Naive thymus-derived CD8-positive, alpha-beta T cell (primary cell): ENCODE results near the gene FAF1. TPM values are rescaled to one million over a fixed set of nuclear protein-coding genes. Genes with fewer than 3 reads are reported as not detected.

ENCODE experiments used
- ATAC-seq, 2 donors: fragments of 150-1000 bp; cut with Tn5 transposase in 1 of 2; sonication (Bioruptor Pico), chemical (Tn5 transposase) in 1 of 2; 1 replicate in 1 of 2; 2 replicates in 1 of 2; pipeline ENCODE4 v1.10.0; 2021; ENCODE audit warnings: mild to moderate bottlenecking in 2 of 2, moderate library complexity in 2 of 2
- POLR2A ChIA-PET: fragments of 350-600 bp; sonication (Branson Sonifier 250); formaldehyde crosslinking; loops from one replicate; lab custom pipeline; 2021; ENCODE audit warnings: antibody characterized with exemption; lab: Charles Lee
- DNase-seq, 10 donors: peaks; one replicate each; pipeline versions ENCODE4 v3.0.0 to v3.0.0-alpha.2; 2020 to 2022
- H3K27ac Mint-ChIP-seq, 10 donors: one replicate each; pipeline ENCODE4 v1.8.0; 2020 to 2022; ENCODE audit warnings: mild to moderate bottlenecking in 10 of 10, mixed read lengths in 10 of 10, moderate library complexity in 4 of 10, inconsistent platforms in 1 of 10
- H3K27me3 Mint-ChIP-seq, 5 donors: one replicate each; pipeline ENCODE4 v1.8.0; 2021 to 2022; ENCODE audit warnings: mixed read lengths in 5 of 5
- H3K36me3 Mint-ChIP-seq, 3 donors: one replicate each; pipeline ENCODE4 v1.8.0; 2020 to 2022; ENCODE audit warnings: mixed read lengths in 3 of 3, mild to moderate bottlenecking in 2 of 3, inconsistent platforms in 1 of 3
- H3K4me1 Mint-ChIP-seq, 4 donors: one replicate each; pipeline ENCODE4 v1.8.0; 2021 to 2022; ENCODE audit warnings: mixed read lengths in 4 of 4
- H3K4me3 Mint-ChIP-seq, 10 donors: one replicate each; pipeline ENCODE4 v1.8.0; 2020 to 2022; ENCODE audit warnings: mild to moderate bottlenecking in 10 of 10, mixed read lengths in 10 of 10, moderate library complexity in 6 of 10, inconsistent platforms in 1 of 10
- H3K9me3 Mint-ChIP-seq, 9 donors: one replicate each; pipeline ENCODE4 v1.8.0; 2020 to 2022; ENCODE audit warnings: mixed read lengths in 9 of 9, mild to moderate bottlenecking in 3 of 9, inconsistent platforms in 1 of 9, moderate library complexity in 1 of 9
- polyA plus RNA-seq, 3 donors: library from polyadenylated mRNA; unstranded; fragments of 300-500 nt; fragmentation: Illumina TruSeq; gene quantifications; one replicate each; pipeline ENCODE4 v1.2.3, GENCODE V29; 2021
- total RNA-seq, 8 experiments: library from RNA in 2 of 8; stranded (reverse) in 2 of 8; gene quantifications; one replicate each; pipeline ENCODE4 v1.2.3 and lab custom pipeline; 2021 to 2026

Gene FAF1
- total and polyA plus RNA-seq, 5 experiments from 2014 or later, result 46.2 to 64.5 (median 48.2) TPM

- Mint-ChIP-seq H3K4me1 (no peaks in the 10 kb centered on the region), H3K36me3 (no peaks in the 10 kb centered on the region), H3K27ac (no peak overlapping the region), H3K27me3 (peaks cover 0 to 11% (median 3%) of the 10 kb centered on the region in 5 donors), H3K4me3 (no peak overlapping the region), H3K9me3 (no peaks in the 10 kb centered on the region)
- DNase-seq (no peak), ATAC-seq (no peak)
- POLR2A ChIA-PET, result no interaction called here
These were observed 29.6 kb upstream of the FAF1 start for GRCh38 chr1:50989694-50990093.

GRCh38 chr1:50986653-50987052, 26.6 kb upstream of the FAF1 start:
- DNase-seq (no peak), ATAC-seq (no peak)
- POLR2A ChIA-PET, result interaction anchor here (0.7 kb wide), 1 partner anchor 285 kb away, joined by 4 read pairs; no protein-coding TSS in a partner anchor
- no peaks in the 10 kb centered on the region for H3K4me1 Mint-ChIP-seq
- no peaks in the 10 kb centered on the region for H3K9me3 Mint-ChIP-seq
- H3K27ac Mint-ChIP-seq, result no peak overlapping the region
- H3K4me3 Mint-ChIP-seq, result no peak overlapping the region
- peaks cover 0 to 8% (median 2%) of the 10 kb centered on the region in 5 donors for H3K27me3 Mint-ChIP-seq
- H3K36me3 Mint-ChIP-seq, result no peaks in the 10 kb centered on the region

DNA sequence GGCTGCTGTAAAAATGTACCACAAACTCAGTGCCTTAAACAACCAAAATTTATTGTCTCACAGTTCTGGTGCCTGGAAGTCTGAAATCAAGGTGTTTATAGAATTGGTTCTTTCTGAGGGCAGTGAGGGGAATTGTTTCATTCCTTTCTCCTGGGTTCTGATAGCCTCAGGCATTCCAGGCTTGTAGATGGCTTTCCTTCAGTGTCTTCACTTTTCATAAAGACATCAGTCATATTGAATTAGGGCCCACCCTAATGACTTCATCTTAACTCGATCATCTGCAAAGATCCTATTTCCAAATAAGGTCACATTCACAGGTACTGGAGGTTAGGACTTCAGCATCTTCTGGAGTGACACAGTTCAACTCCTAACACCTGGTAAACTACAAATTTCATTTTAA, 25.0 kb upstream of the FAF1 start:
- no peaks in the 10 kb centered on the region for H3K9me3 Mint-ChIP-seq
- H3K4me1 Mint-ChIP-seq, result no peaks in the 10 kb centered on the region
- H3K36me3 Mint-ChIP-seq, result no peaks in the 10 kb centered on the region
- H3K4me3 Mint-ChIP-seq, result no peak overlapping the region
- no peak overlapping the region for H3K27ac Mint-ChIP-seq
- peaks cover 0 to 10% (median 2%) of the 10 kb centered on the region in 5 donors for H3K27me3 Mint-ChIP-seq
- ATAC-seq (no peak), DNase-seq (no peak)
- POLR2A ChIA-PET, result no interaction called here

DNA sequence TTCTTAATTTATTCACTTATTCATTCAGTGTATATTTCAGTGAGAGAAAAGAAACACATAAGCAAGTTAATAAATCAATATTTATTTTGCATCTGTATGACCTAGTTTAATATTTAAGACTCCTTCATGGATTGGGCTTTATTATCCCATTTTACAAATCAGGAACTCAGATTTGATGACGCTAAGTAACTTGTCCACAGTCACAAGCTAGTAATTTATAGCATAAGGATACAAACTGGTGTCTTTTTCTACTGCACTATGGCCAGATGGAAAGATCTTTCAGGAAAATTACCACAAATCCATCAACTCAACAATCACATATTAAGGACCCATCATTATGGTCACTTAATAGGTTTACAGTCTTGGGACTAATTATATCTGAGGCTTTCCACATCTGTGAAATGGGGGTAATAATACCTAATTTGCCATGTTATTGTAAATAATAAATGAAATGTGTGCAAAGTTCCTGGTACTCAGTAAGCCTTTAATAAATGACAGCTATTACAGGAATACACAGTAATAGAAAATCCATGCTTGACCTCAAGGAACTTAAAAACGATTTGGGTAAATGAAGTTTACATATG, 23.2 kb upstream of the FAF1 start:
- POLR2A ChIA-PET, result no interaction called here
- H3K36me3 Mint-ChIP-seq, result no peaks in the 10 kb centered on the region

DNA sequence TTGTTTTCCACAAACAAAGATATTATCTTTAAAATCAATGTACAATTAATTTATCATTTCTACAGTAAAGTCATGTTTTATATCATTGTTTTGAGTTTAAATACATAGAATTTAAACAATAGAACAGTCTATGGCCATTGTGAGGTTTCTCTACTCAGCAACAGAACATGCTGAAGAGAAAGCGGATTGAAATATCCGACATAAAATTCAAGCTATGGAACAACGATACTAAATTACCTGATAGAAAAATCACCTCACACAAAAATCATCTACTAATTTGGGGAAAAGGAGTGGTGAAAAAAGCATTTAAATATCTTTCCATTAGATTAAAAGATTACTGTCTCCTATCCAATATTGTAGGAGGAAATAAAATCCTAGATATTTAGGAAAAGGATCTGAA, 22.5 kb upstream of the FAF1 start:
- Mint-ChIP-seq H3K27ac (no peak overlapping the region), H3K36me3 (no peaks in the 10 kb centered on the region), H3K27me3 (peaks cover 0 to 15% (median 10%) of the 10 kb centered on the region in 5 donors), H3K4me1 (peaks cover 5 to 12% (median 9%) of the 10 kb centered on the region in 4 donors), H3K9me3 (no peaks in the 10 kb centered on the region), H3K4me3 (no peak overlapping the region)
- no peak for ATAC-seq
- no peak for DNase-seq
- POLR2A ChIA-PET, result no interaction called here

More for the DNA sequence above, 23.2 kb upstream of the FAF1 start:
- peaks cover 5 to 11% (median 9%) of the 10 kb centered on the region in 4 donors for H3K4me1 Mint-ChIP-seq
- H3K9me3 Mint-ChIP-seq, result no peaks in the 10 kb centered on the region
- H3K4me3 Mint-ChIP-seq, result no peak overlapping the region
- ATAC-seq, result no peak
- no peak overlapping the region for H3K27ac Mint-ChIP-seq
- DNase-seq, result no peak
- peaks cover 0 to 19% (median 10%) of the 10 kb centered on the region in 5 donors for H3K27me3 Mint-ChIP-seq

DNA sequence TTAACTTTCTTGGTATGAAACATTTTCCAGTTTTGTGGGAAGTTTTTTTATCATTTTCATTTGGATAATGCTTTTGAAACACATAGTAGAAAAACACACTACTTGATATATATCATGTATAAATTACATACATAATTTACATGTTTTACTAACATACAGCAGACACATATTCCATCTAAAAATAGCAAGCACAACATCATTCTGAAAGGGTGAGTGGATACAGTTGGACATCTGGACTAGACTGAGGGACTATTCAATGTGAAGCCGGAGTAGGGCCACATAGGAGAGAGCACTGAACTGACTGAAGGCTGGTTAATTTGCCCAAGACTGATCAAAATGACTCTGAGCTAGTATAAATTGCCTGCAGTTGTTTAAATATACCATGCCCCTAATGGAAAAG, 21.7 kb upstream of the FAF1 start:
- H3K4me3 Mint-ChIP-seq, result no peak overlapping the region

DNA sequence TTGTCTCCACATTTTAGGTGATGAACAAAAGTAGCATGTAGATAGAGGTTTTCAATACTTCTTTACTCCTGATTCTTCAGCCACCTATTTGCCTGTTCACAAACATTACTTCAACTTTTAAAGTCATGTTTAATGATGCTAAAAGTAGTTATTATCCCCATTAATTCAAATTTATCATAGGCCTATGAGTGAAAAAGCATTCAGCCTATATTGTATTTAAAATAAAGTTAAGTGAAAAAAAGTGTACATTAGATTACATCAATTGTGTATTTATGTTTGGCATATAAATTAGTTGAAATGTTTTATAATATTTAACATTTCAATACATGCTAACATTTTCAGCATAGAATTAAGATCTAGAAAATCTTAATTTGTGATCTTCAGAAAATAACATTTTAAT, 20.4 kb upstream of the FAF1 start:
- ATAC-seq (no peak), DNase-seq (no peak)
- Mint-ChIP-seq H3K4me3 (no peak overlapping the region), H3K4me1 (peaks cover 10 to 23% (median 18%) of the 10 kb centered on the region in 4 donors), H3K36me3 (no peaks in the 10 kb centered on the region), H3K27ac (no peak overlapping the region), H3K9me3 (no peaks in the 10 kb centered on the region), H3K27me3 (peaks cover 9 to 21% (median 14%) of the 10 kb centered on the region in 5 donors)
- POLR2A ChIA-PET, result no interaction called here

More for the DNA sequence above, 21.7 kb upstream of the FAF1 start:
- no peaks in the 10 kb centered on the region for H3K36me3 Mint-ChIP-seq
- POLR2A ChIA-PET, result no interaction called here
- no peak overlapping the region for H3K27ac Mint-ChIP-seq
- ATAC-seq (no peak), DNase-seq (no peak)
- H3K27me3 Mint-ChIP-seq, result peaks cover 2 to 16% (median 12%) of the 10 kb centered on the region in 5 donors
- H3K9me3 Mint-ChIP-seq, result no peaks in the 10 kb centered on the region
- peaks cover 9 to 18% (median 12%) of the 10 kb centered on the region in 4 donors for H3K4me1 Mint-ChIP-seq

DNA sequence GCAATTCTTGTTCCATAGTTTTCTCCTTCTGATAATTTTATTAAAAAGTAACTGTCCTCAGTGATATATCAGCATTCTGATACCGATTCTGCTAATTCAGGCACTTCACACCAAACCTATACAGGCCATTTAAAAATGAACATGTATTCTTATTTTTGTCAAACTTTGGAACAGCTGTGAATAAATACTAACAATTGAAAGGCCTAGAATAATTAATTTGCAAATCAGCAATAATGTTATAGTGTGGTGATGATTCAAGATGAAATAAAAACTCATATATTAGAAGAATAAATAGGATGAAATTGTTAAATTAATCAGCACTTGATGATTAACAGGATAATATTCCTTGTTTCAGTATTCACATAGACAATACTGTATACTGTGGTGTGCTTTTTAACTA, 19.9 kb upstream of the FAF1 start:
- DNase-seq, result no peak
- Mint-ChIP-seq H3K4me1 (peaks cover 10 to 23% (median 18%) of the 10 kb centered on the region in 4 donors), H3K27me3 (peaks cover 9 to 24% (median 14%) of the 10 kb centered on the region in 5 donors), H3K27ac (no peak overlapping the region), H3K36me3 (no peaks in the 10 kb centered on the region), H3K4me3 (no peak overlapping the region), H3K9me3 (no peaks in the 10 kb centered on the region)
- ATAC-seq, result no peak
- POLR2A ChIA-PET, result interaction anchor here (1.3 to 4.1 kb wide), 2 partner anchors 11 to 20 kb away, joined by 5 to 30 read pairs; partner anchors contain the start of genes CDKN2C and FAF1

DNA sequence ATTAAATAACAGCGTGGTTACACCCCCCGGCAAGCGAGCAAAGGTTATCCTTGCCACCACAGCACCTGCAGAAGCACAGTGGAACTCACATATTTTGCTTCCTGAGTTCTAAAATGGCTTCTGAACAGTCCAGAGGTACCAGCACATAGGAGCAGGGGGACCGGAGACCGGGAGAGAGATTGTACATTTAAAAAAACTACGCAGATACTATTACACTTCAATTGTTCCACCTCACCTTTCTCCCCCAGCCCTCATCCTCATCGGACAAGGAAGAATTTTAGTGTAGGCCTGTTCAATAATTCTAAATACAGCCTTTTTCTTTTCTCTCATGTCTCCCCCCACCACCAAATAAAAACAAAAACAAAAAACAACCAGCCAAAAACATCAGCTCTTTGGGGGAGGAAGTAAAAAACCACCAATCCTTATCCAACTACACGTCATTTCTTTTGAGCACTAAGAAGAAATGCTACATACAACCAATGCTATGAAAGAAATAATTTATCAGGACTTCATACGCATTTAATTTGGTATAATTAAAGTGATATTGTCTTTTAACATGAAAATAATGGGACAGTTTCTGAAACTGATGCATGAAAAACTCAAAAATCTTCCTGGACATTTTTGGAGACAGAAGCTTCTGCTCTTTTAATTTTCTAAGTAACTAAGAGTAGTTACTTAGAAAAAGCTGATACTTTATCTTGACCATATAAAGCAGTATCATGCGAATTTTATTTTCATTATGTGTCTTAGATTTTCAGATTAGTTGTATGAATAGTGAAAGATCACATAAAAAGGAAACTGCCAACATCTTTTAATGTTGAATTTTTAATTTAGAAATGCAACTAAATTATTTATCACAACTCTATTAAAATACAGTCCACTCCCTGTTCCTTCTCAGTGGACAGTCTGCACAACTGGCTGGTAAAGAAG, 19.1 kb upstream of the FAF1 start:
- Mint-ChIP-seq H3K36me3 (no peaks in the 10 kb centered on the region), H3K4me3 (peak overlapping the region; percentile 77 to 92 (median 86))

DNA sequence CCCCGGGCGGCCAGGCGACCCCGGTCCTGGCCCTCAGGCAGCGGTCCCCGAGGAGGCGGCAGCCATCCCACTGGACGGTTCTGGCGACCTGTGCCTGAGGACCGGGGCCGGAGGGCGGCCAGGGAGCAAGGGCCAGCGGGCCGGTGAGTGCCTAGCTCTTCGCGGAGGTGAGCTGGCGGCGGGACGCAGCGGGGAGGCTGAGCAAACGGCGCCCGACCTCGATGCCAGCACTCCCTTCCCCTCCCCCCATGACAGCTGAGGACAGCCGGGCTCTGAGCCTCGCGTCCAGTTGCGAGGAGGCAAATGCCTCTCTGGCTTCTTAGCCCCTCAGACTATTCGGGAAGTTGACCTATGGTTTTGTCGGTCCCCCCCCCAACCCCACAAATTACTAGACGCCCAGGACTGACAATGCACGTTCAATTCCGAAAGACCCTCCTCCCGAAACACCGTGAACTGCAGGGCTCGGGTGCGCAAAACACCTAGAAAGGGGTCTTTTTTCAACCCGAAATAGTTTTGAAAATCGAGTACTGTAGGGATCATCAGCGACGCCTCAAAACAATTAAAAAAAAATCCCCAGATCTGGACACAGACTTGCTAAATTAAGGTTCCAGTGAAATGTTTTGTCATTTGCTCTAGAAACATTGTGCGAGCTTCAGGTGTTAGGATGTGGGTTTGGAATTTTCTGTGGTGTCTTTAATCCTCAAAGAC, 18.2 kb upstream of the FAF1 start:
- POLR2A ChIA-PET, result interaction anchor here (1.3 to 4.1 kb wide), 3 partner anchors 10 to 18 kb away, joined by 5 to 30 read pairs (median 11); partner anchors contain the start of genes CDKN2C and FAF1
- H3K27me3 Mint-ChIP-seq, result peaks cover 14 to 27% (median 26%) of the 10 kb centered on the region in 5 donors
- H3K4me1 Mint-ChIP-seq, result peaks cover 10 to 23% (median 18%) of the 10 kb centered on the region in 4 donors
- peak overlapping the region; percentile 77 to 92 (median 86) for H3K4me3 Mint-ChIP-seq
- no peaks in the 10 kb centered on the region for H3K36me3 Mint-ChIP-seq
- peak in 6 of 10 donors; percentile 13 to 48 (median 24) for DNase-seq
- ATAC-seq, result peak; percentile 36 to 52
- peak overlapping the region; percentile 4 to 90 (median 58) for H3K27ac Mint-ChIP-seq
- H3K9me3 Mint-ChIP-seq, result no peaks in the 10 kb centered on the region

More for the DNA sequence above, 19.1 kb upstream of the FAF1 start:
- H3K4me1 Mint-ChIP-seq, result peaks cover 10 to 23% (median 18%) of the 10 kb centered on the region in 4 donors
- H3K27ac Mint-ChIP-seq, result peak overlapping the region; percentile 4 to 90 (median 58)
- ATAC-seq (peak; percentile 45 to 72), DNase-seq (peak in 2 of 10 donors; percentile 9 to 21)
- POLR2A ChIA-PET, result interaction anchor here (1.3 to 4.1 kb wide), 2 partner anchors 10 to 19 kb away, joined by 5 to 30 read pairs; partner anchors contain the start of genes CDKN2C and FAF1
- peaks cover 14 to 27% (median 18%) of the 10 kb centered on the region in 5 donors for H3K27me3 Mint-ChIP-seq
- H3K9me3 Mint-ChIP-seq, result no peaks in the 10 kb centered on the region

GRCh38 chr1:50977575-50978143, 17.6 kb upstream of the FAF1 start:
- H3K4me3 Mint-ChIP-seq, result peak overlapping the region; percentile 78 to 91 (median 85)
- no peaks in the 10 kb centered on the region for H3K9me3 Mint-ChIP-seq
- H3K36me3 Mint-ChIP-seq, result no peaks in the 10 kb centered on the region
- peak in 6 of 10 donors; percentile 5 to 45 (median 22) for DNase-seq
- peaks cover 10 to 23% (median 18%) of the 10 kb centered on the region in 4 donors for H3K4me1 Mint-ChIP-seq
- peak; percentile 47 to 66 for ATAC-seq
- POLR2A ChIA-PET, result interaction anchor here (1.6 to 4.1 kb wide), 2 partner anchors 9 to 17 kb away, joined by 11 to 30 read pairs; partner anchors contain the start of gene CDKN2C
- peak overlapping the region in 3 of 10 donors; percentile 43 to 69 (median 46) for H3K27ac Mint-ChIP-seq
- peaks cover 14 to 28% (median 27%) of the 10 kb centered on the region in 5 donors for H3K27me3 Mint-ChIP-seq
